Stimulated activated CD8-positive, alpha-beta memory T cell treated with anti-CD3 and anti-CD28 coated beads, Interleukin-15, amount 100 ng/mL, for 48 hours (primary cell): ENCODE measurements around the gene PCBP2.
"Not testable (repeated sequence)": the region's sequence is repeated elsewhere in the genome, so short reads cannot be mapped to it uniquely, and the experiment has no call there.

ENCODE experiments used
- DNase-seq, 2 donors: peaks; one replicate each; pipeline ENCODE4 v3.0.0-alpha.2; 2020; ENCODE audit warnings: low read depth in 2 of 2

The PCBP2 gene

DNA sequence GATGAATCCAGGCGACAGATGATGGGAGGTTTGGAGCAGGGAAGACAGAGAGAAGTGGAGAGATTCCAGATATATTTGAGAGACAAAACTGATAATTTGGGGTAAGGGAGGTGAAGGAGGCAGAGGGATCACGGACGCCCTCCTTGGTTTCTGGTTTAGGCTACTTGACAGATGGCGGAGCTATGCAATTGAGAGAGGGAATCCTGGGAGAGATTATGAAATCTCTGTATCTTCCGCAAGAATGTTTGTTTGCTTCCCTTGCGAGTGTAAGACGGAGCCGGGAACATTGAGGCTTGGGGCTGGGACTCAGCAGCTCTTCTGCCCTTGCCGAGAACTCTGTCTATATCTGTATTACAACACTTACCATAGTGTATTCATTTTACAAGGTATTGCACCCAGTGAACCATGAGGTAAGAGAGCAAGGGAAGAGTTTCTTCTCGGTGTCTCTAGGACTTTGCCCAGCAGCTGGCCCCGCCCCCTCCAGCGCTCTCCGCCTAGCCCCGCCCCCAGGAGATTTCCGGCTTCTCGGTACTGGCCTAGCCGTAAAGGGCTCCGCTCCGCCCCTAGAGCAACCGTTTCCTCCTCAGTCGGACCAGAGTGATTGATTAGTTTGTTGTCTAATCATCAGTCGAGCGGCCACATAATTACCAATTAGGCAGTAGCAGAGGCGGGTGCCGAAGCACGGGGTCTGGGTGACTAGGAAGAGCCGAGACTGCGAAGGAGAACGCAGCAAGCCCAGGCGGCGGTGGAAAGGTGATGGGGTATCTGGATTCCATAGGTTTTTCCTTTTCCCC is 10.7 kb upstream of the PCBP2 start, which contains the start of gene PRR13:
PRR13 (plus strand) TSS at position 695 of the 794 bp plus-strand sequence. CDS start 981 bp downstream, outside the sequence.
- peak; percentile 98 for DNase-seq

DNA sequence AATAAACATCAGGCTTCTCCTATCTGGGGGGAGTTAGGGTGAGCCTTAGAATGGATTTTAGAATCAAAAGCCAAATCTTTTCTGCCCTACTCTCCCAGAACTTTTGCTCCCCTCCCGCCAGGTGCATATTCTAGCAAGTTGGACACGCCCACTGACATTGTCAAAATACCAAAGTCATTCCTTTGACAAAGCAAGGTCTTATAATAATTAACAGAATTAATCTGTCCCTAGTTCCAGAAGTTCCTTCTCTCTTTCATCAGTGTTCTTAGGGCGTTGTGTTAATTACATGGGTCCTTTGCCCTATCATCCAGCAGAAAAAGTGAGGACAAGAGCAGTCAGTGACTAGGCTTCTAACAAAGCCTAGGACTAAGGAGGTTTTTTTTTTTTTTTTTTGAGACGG is 7.9 kb upstream of the PCBP2 start:
- no peak for DNase-seq

- DNase-seq: not testable (repeated sequence)
Measured at GRCh38 chr12:53444593-53445325, 7.1 kb upstream of the PCBP2 start.

GRCh38 chr12:53450936-53451335 is 966 bp upstream of the PCBP2 start:
- no peak for DNase-seq

GRCh38 chr12:53452159-53453077 is 516 bp downstream of the PCBP2 start:
- DNase-seq: peak; percentile 55 to 58

DNA sequence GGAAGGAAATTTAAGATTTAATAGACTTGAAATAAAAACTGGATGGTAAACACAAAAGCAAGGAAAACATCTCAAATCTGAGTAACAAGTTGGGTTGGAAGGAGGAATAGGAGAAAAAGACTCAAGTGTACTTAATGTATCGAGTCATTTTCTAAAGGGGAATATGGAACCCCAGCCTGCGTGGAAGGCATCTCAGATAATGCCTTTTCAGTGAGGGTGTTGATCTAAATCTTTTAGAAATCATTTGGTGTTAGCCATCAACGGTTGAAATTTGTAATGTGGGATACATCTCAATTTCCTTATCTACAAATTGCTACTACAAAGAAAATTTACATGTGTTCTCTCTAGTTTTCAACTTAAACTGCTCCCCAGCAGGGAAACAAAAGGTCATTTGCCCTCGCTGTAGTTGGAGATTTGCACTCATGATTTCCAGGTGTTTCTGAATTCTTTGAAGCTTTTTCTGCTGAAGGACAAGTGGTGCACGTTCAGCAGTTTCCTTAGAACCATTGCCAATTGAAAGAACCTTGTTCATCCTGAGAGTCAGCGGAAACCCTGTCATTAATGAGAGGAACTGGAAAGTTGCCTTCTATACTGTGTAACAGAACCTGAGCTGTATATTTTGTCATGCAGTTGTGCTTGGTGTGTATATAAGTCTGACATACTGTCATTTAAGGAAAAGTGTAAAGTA is 2.2 kb downstream of the PCBP2 start:
- DNase-seq: no peak

- DNase-seq: no peak
Measured at GRCh38 chr12:53454707-53455106, 2.8 kb downstream of the PCBP2 start.

GRCh38 chr12:53456654-53457366 is 4.9 kb downstream of the PCBP2 start:
- DNase-seq: no peak

- no peak for DNase-seq
Measured at GRCh38 chr12:53459097-53459496, 7.2 kb downstream of the PCBP2 start.

DNA sequence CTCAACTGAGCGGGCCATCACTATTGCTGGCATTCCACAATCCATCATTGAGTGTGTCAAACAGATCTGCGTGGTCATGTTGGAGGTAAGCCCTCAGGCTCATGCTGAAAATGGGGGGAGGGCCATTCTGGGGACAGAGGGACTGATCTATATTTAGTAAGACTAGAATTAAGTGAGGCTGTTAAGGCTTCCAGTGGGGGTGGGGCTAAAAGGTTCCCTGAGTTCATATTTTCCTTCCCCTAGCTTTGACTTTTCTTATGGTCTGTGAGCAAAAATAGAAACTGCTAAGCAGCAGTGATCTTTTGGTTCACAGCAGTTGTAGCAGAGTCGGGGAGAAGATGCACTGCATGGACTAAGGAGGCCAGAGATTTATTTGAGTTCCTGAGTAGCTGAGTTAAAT is 9.2 kb downstream of the PCBP2 start:
- DNase-seq: no peak

- no peak for DNase-seq
Measured at GRCh38 chr12:53461591-53461990, 9.7 kb downstream of the PCBP2 start.

GRCh38 chr12:53462935-53463334 is 11.0 kb downstream of the PCBP2 start:
- no peak for DNase-seq

GRCh38 chr12:53463802-53464560 is 12.1 kb downstream of the PCBP2 start:
- no peak for DNase-seq

- DNase-seq: no peak
Measured at GRCh38 chr12:53464685-53465418, 12.9 kb downstream of the PCBP2 start.

- no peak for DNase-seq
Measured at GRCh38 chr12:53465679-53466078, 13.8 kb downstream of the PCBP2 start.

DNA sequence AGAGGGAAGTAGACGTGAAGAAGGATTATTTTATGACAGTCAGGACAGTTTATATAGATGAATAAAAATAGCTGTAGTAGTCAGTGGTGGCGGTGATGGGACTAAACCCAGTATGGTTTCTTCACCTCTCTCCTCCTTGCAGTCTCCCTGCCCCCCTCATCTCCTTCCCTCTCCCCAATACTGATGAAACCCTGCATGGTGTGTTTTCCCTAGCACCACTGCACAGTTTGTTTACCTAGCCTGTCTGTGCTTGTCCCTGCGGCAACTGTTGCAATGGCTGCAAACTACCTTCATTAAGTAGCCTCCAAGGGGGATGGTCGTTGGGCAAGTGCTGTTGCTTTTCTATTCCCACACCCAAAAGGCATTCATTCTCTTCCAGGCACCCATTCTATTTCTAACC is 14.7 kb downstream of the PCBP2 start:
- no peak for DNase-seq

- no peak for DNase-seq
Measured at GRCh38 chr12:53467082-53467481, 15.2 kb downstream of the PCBP2 start.

GRCh38 chr12:53467880-53468279 is 16.0 kb downstream of the PCBP2 start:
- DNase-seq: no peak

- no peak for DNase-seq
Measured at GRCh38 chr12:53468282-53468681, 16.4 kb downstream of the PCBP2 start.
